Psoas muscle (tissue), 8 donors: ENCODE data around the gene IL22. TPM values are rescaled to one million over a fixed set of nuclear protein-coding genes. Genes with fewer than 3 reads are reported as not detected.

ENCODE experiments used
- ATAC-seq, 4 donors: fragments of 200-7000 bp; cut with Tn5 transposase; one replicate each; pipeline ENCODE4 v1.9.1; 2020; ENCODE audit warnings: moderate library complexity in 3 of 4, mild to moderate bottlenecking in 2 of 4
- DNase-seq, 2 donors: peaks; one replicate each; pipeline ENCODE4 v3.0.0-alpha.2; 2020
- H3K27ac ChIP-seq: fragments of 200-600 bp; one replicate; pipeline ENCODE4 v1.8.0; 2022
- H3K27me3 ChIP-seq, 3 donors: fragments of 200-600 bp in 1 of 3; one replicate each; pipeline versions ENCODE4 v1.6.1 to v1.8.0; 2013 to 2022; ENCODE audit warnings: low read length in 2 of 3, mild to moderate bottlenecking in 2 of 3, moderate library complexity in 1 of 3; ENCODE audit not compliant: insufficient read depth in 3 of 3
- H3K36me3 ChIP-seq, 2 donors: fragments of 200-600 bp in 1 of 2; one replicate each; pipeline versions ENCODE4 v1.6.1 to v1.8.0; 2013 to 2022; ENCODE audit warnings: low read depth in 1 of 2, mild to moderate bottlenecking in 1 of 2, moderate library complexity in 1 of 2; ENCODE audit not compliant: insufficient read depth in 1 of 2
- H3K4me1 ChIP-seq: fragments of 200-600 bp; one replicate; pipeline ENCODE4 v1.8.0; 2022
- H3K4me3 ChIP-seq: fragments of 200-600 bp; one replicate; pipeline ENCODE4 v1.8.0; 2022; ENCODE audit warnings: mild to moderate bottlenecking
- H3K9me3 ChIP-seq: fragments of 200-600 bp; one replicate; pipeline ENCODE4 v1.8.0; 2022
- whole genome bisulfite sequencing, 3 donors: extraction: QIAGEN DNeasy Blood & Tissue Kit; methylation state at CpG; one replicate each; pipeline versions ENCODE4 v1.1.6 to v1.1.7; 2013; 5-methylcytosine and 5-hydroxymethylcytosine counted together
- intact Hi-C, 2 donors: fragments of 100-400 bp; cut with DNase I; formaldehyde crosslinking; loops; one replicate each; pipeline versions ENCODE4 v1.11.0 to v1.14.2; 2022
- polyA plus RNA-seq, 3 donors: library from polyadenylated mRNA; stranded (reverse); fragments of 200-250 nt; gene quantifications; one replicate each; pipeline ENCODE4 v1.2.3, GENCODE V29; 2013
- total RNA-seq, 4 donors: library from RNA; stranded (reverse); fragmentation: NEBNext Ultra II Directional in 2 of 4; extraction: Animal tissue kit (Norgen Biotek cat#: 25700) in 2 of 4; gene quantifications; one replicate each; pipeline versions ENCODE4 v1.2.1 to v1.2.4, GENCODE V29; 2021 to 2023
- TF ChIP-seq, protein P1 (sequence below): fragments of 200-600 bp; IDR thresholded peaks from one replicate; pipeline ENCODE4 v1.8.0; 2022; ENCODE audit warnings: antibody characterized with exemption
- donor health status: healthy with polysubstance abuse.
- donor health status: DM: no; HTN: no; CAD: no; lungs with moderate emphysema.
- donor health status: Bipolar disorder and iron deficiency.
- donor health status: healthy.
- donor health status: DM: yes; HTN: yes; CAD: no.
- donor health status: DM: no; HTN: no; CAD: no.
- donor health status: DM: no; HTN: no; CAD: no.
- donor health status: DM: yes; HTN: yes; CAD: no.

IL22 gene
- total and polyA plus RNA-seq, 7 donors, result not detected

DNA sequence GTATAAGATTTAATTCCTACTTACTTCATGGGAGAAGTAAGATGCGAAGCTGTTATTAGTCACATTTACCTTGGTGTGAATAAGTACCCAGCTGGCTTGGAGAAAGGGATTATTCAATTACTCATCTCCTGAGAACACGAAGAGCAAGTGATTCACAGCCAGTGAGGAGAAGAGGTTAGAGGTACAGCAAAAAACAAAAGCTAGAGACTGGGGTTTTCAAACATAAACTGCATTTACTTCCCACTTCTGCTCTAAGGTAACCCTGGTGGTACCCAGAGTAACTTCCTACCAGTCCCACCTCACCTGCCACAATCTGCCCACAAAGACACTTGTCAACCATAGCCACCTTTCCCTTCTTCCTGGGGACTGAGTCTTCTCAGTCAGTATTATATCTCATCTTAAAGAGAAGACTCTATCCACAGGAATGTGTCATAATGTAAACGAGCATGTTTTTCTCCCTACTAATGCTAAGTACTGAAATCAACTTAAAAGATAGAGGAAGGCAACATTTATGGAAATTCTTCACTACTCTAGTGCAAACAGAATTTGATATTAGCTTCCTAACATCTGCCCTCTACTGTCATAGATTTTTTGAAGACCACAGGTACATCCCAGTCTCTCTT lies 6.0 kb upstream of the IL22 start:
- Histone ChIP-seq H3K36me3 (no peaks in the 10 kb centered on the region), H3K27me3 (no peaks in the 10 kb centered on the region), H3K4me1 (no peaks in the 10 kb centered on the region), H3K4me3 (no peak overlapping the region), H3K27ac (no peak overlapping the region), H3K9me3 (no peaks in the 10 kb centered on the region)
- DNase-seq (no peak), ATAC-seq (no peak)
- TF ChIP-seq, protein P1, sequence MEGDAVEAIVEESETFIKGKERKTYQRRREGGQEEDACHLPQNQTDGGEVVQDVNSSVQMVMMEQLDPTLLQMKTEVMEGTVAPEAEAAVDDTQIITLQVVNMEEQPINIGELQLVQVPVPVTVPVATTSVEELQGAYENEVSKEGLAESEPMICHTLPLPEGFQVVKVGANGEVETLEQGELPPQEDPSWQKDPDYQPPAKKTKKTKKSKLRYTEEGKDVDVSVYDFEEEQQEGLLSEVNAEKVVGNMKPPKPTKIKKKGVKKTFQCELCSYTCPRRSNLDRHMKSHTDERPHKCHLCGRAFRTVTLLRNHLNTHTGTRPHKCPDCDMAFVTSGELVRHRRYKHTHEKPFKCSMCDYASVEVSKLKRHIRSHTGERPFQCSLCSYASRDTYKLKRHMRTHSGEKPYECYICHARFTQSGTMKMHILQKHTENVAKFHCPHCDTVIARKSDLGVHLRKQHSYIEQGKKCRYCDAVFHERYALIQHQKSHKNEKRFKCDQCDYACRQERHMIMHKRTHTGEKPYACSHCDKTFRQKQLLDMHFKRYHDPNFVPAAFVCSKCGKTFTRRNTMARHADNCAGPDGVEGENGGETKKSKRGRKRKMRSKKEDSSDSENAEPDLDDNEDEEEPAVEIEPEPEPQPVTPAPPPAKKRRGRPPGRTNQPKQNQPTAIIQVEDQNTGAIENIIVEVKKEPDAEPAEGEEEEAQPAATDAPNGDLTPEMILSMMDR, result no peak
- 73 to 85% (median 82%) methylated on average over 3 of the region's 3 CpGs for WGBS, 3 donors
- intact Hi-C loops, result no loop called here

DNA sequence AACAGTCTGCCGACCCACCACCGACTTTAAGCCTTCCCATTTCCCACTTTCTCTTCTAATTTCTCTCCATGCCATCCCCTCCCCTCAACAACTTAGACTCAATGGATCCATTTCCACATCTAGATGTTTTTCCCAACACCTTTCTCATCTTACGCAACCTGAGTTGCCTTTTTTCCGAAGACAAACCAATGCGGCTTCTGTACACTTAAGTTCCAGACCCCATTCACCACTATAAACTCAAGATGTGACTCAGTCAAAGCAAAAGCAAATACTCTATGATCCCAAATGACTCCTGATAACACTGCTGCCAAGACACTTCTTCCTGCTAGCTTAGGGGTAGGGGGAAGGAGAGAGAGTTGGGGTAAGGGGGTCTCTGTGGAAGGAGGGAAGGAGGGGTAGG lies 1.3 kb downstream of the IL22 start:
- 87 to 90% (median 89%) methylated on average over 5 of the region's 5 CpGs for WGBS, 3 donors
- TF ChIP-seq, protein P1, result no peak
- intact Hi-C loops, result no loop called here
- DNase-seq (no peak), ATAC-seq (no peak)
- Histone ChIP-seq H3K27me3 (no peaks in the 10 kb centered on the region), H3K4me3 (no peak overlapping the region), H3K27ac (no peak overlapping the region), H3K36me3 (no peaks in the 10 kb centered on the region), H3K4me1 (no peaks in the 10 kb centered on the region), H3K9me3 (no peaks in the 10 kb centered on the region)

DNA sequence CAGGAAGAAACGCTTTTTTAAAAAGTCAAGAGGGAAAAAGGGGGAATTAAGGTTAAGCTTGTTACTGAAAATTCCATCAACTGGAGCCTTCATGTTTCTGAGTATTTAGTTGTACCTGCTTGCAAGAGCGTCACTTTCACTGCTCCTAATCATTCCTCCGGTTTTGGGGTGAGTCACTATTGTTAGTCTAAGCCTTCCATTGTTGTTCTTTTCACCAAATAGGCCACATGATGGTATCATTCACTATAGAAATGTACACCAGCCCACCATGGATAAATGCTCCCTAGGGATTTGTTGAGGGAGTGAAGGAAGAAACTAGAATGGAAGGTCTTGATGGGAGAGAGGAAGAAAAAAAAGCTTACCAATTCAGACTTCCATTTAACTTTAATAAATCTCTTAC lies 3.0 kb downstream of the IL22 start:
- H3K27ac ChIP-seq, result no peak overlapping the region
- WGBS, 3 donors, result 74 to 82% (median 80%) methylated on average over 3 of the region's 3 CpGs
- no peaks in the 10 kb centered on the region for H3K4me1 ChIP-seq
- no peaks in the 10 kb centered on the region for H3K36me3 ChIP-seq
- no peaks in the 10 kb centered on the region for H3K9me3 ChIP-seq
- TF ChIP-seq, protein P1, result no peak
- intact Hi-C loops, result no loop called here
- H3K4me3 ChIP-seq, result no peak overlapping the region
- no peak for ATAC-seq
- no peak for DNase-seq
- no peaks in the 10 kb centered on the region for H3K27me3 ChIP-seq

DNA sequence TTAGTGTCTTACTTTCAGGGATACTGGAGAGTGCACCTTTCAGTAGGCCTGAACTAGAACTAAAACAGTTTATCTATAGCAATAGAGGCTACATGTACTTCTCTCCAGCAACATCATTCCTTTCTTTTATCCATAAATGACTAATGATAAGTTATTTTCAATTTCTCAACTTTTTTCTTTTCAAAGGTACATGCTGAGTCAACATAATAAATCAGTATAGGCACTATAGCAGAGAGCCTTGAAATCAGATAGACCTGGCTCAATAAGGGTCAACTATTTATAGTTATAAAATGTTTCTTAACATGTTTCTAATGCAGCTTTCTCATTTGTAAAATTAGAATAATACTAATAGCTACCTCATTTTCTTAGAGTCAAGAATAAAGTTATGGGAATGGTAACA lies 5.6 kb downstream of the IL22 start:
- intact Hi-C loops, result no loop called here
- Histone ChIP-seq H3K27ac (no peak overlapping the region), H3K36me3 (no peaks in the 10 kb centered on the region), H3K9me3 (no peaks in the 10 kb centered on the region), H3K27me3 (no peaks in the 10 kb centered on the region), H3K4me3 (no peak overlapping the region), H3K4me1 (no peaks in the 10 kb centered on the region)
- TF ChIP-seq, protein P1, result no peak
- ATAC-seq, result no peak
- no peak for DNase-seq

DNA sequence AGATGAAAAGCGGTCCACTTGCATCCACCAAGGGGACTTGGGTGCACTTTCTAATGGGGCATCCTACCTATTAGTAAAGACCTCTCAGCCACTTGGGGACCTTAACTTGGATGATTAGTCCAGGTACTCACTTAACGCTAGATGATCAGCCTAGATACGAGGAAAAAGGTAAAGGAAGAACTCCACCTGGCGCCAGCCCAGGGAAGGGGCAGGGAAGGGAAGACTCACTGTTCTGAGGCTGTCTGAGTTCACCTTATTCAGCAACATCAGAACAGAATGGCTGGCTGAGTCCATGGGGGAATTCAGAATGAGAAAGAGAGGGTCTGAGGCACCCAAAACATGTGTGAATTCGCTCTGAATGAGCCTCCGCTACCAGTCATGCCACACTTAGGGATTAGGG lies 7.1 kb downstream of the IL22 start:
- Histone ChIP-seq H3K9me3 (no peaks in the 10 kb centered on the region), H3K36me3 (no peaks in the 10 kb centered on the region), H3K27ac (no peak overlapping the region), H3K27me3 (no peaks in the 10 kb centered on the region), H3K4me3 (no peak overlapping the region), H3K4me1 (no peaks in the 10 kb centered on the region)
- ATAC-seq, result no peak
- WGBS, 3 donors, result 94 to 96% (median 96%) methylated on average over 6 of the region's 6 CpGs
- TF ChIP-seq, protein P1, result no peak
- intact Hi-C loops, result no loop called here
- DNase-seq, result no peak
